GM12891 (cell line): ENCODE measurements around the gene SPON2.

Experiments
- DNase-seq: peaks from one replicate; pipeline ENCODE4 v3.0.0; 2011; ENCODE audit warnings: low spot score; ENCODE audit not compliant: insufficient read length
- FAIRE-seq: peaks from 2 replicates; lab custom pipeline; 2011; peaks lifted over from hg19 to GRCh38; lab: Jason Lieb, UNC
- PAX5 ChIP-seq: IDR thresholded peaks from 2 replicates; pipeline ENCODE4 v1.6.1; 2011; ENCODE audit warnings: low read length, moderate library complexity, mild to moderate bottlenecking; ENCODE audit not compliant: insufficient read depth, severe bottlenecking
- POLR2A ChIP-seq: IDR thresholded peaks from 2 replicates; pipeline ENCODE4 v1.6.1; 2011; ENCODE audit warnings: low read depth, low read length, control low read depth
- POLR2AphosphoS5 ChIP-seq: IDR thresholded peaks from 2 replicates; pipeline ENCODE4 v1.6.1; 2011; ENCODE audit warnings: low read depth, low read length, control low read depth
- POU2F2 ChIP-seq: IDR thresholded peaks from 2 replicates; pipeline ENCODE4 v1.6.1; 2011; ENCODE audit warnings: low read depth, mild to moderate bottlenecking, control low read depth, low read length, moderate library complexity
- SPI1 ChIP-seq: IDR thresholded peaks from 2 replicates; pipeline ENCODE4 v1.6.1; 2011; ENCODE audit warnings: low read depth, low read length, control low read depth
- TAF1 ChIP-seq: IDR thresholded peaks from 2 replicates; pipeline ENCODE4 v1.6.1; 2011; ENCODE audit warnings: low read depth, low read length, control low read depth

Gene SPON2

DNA sequence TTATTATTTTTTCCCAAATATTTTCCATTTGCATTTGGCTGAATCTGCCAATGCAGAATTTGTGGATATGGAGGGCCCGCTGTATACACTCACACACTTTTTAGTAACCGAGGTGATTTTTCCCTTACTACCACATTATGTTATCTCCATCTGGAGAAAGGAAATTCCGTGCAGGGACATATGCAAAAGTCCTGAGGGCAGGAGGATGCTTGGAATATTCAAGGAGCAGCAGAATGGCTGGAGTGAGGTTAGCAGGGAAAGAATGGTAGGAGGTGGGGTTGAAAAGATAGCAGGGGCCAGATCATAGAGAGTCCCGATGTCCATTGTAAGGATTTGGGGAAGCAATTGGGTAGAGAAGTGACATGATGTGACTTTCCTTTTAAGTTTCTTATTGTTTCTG, 47.6 kb downstream of the SPON2 start:
- no peak for TF ChIP-seq SPI1
- no peak for TF ChIP-seq POLR2A
- TF ChIP-seq POLR2AphosphoS5, result no peak
- no peak for TF ChIP-seq POU2F2
- no peak for TF ChIP-seq PAX5
- TF ChIP-seq TAF1, result no peak
- FAIRE-seq, result no peak
- no peak for DNase-seq

DNA sequence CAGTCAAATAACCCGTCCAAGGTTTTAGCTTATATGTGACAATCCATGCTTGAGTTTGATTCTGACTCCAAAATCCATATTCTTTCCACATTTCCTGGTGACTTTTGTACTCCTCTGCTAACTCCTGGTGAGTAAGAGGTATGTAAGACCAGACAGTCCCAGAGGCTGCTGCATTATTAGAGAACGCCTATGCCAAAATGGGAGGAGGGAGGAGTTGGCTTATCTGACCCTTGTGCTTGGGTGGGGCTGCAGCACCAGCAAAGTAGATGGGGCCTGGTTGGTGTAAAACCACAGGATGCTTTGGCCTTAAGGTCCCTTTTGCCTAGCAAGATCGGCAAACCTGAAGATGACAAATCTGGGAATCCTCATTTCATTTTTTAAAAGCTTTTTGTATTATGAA, 49.9 kb downstream of the SPON2 start:
- DNase-seq, result no peak
- TF ChIP-seq POLR2AphosphoS5, result no peak
- no peak for TF ChIP-seq POLR2A
- FAIRE-seq, result no peak
